Measurements from ENCODE around the gene CCDC88B. TPM values are rescaled to one million over a fixed set of nuclear protein-coding genes. Genes with fewer than 3 reads are reported as not detected.

The CCDC88B gene
- total RNA-seq, 1 experiment from 2014 or later: 7.6 TPM

DNA sequence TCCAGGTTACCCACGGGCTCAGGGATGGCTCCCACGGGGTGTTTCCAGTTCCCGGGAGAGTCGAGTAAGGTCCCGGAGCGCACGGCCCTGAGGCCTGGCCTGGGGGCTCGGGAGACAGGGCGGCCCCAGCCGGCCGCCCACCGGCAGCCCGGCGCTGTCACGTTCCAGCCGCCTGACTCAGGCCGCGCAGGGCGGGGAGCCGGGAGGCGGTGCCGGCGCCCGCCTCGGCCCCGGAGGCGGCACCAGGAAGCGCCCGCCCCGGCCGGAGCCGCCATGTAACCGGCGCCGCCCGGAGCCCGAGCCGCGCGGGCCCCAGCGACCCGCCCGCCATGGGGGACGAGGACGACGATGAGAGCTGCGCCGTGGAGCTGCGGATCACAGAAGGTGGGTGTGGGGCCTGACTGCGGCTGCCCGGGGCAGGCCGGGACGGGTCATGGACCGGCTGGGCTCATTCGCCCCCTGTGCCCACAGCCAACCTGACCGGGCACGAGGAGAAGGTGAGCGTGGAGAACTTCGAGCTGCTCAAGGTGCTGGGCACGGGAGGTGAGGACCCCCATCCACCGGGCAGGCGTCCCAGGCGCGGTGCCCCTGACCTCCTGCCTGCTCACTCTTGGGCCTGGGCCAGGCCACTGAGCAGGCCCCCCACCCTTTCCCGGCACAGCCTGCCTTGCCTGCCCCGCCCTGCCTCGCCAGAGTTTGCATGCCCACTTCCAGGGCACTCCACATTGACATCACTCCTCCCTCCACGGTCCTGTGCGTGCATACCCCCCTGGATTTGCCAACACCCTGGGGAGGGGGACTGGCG is 19.1 kb downstream of the CCDC88B start, which contains the start of gene RPS6KA4:
RPS6KA4 (plus strand) TSS at position 256 of the 805 bp plus-strand sequence; CDS start at position 330, 74 bp downstream.
- BruUV-seq (replicated peaks): TSS peak; percentile 46
- DNase-seq: peak; percentile 78
- Mint-ChIP-seq H3K9me3 (ENCODE audit: low read depth, unreplicated experiment) (no peaks in the 10 kb centered on the region), H3K4me1 (ENCODE audit: low read depth, unreplicated experiment) (peaks cover 35% of the 10 kb centered on the region), H3K36me3 (ENCODE audit: insufficient read depth, unreplicated experiment) (peaks cover 49% of the 10 kb centered on the region), H3K27me3 (ENCODE audit: unreplicated experiment) (no peaks in the 10 kb centered on the region), H3K27ac (ENCODE audit: unreplicated experiment) (peak within 1 kb of the TSS; percentile 36), H3K4me3 (ENCODE audit: low read depth, unreplicated experiment) (peak within 1 kb of the TSS; percentile 80)
- intact Hi-C loops (cut with micrococcal nuclease; ENCODE audit: unreplicated experiment): loop anchor here (5.0 kb wide), 1 partner anchor 293 kb away; no protein-coding TSS in a partner anchor
- CTCF ChIA-PET: interaction anchor here (1.3 to 2.9 kb wide), 3 partner anchors 27 to 88 kb away, joined by 4 to 16 read pairs (median 4); partner anchors contain the start of genes PRDX5 and TRMT112
- TF ChIP-seq, protein P1, sequence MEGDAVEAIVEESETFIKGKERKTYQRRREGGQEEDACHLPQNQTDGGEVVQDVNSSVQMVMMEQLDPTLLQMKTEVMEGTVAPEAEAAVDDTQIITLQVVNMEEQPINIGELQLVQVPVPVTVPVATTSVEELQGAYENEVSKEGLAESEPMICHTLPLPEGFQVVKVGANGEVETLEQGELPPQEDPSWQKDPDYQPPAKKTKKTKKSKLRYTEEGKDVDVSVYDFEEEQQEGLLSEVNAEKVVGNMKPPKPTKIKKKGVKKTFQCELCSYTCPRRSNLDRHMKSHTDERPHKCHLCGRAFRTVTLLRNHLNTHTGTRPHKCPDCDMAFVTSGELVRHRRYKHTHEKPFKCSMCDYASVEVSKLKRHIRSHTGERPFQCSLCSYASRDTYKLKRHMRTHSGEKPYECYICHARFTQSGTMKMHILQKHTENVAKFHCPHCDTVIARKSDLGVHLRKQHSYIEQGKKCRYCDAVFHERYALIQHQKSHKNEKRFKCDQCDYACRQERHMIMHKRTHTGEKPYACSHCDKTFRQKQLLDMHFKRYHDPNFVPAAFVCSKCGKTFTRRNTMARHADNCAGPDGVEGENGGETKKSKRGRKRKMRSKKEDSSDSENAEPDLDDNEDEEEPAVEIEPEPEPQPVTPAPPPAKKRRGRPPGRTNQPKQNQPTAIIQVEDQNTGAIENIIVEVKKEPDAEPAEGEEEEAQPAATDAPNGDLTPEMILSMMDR (IDR thresholded peaks at IDR 0.05; ENCODE audit: unreplicated experiment): no peak

DNA sequence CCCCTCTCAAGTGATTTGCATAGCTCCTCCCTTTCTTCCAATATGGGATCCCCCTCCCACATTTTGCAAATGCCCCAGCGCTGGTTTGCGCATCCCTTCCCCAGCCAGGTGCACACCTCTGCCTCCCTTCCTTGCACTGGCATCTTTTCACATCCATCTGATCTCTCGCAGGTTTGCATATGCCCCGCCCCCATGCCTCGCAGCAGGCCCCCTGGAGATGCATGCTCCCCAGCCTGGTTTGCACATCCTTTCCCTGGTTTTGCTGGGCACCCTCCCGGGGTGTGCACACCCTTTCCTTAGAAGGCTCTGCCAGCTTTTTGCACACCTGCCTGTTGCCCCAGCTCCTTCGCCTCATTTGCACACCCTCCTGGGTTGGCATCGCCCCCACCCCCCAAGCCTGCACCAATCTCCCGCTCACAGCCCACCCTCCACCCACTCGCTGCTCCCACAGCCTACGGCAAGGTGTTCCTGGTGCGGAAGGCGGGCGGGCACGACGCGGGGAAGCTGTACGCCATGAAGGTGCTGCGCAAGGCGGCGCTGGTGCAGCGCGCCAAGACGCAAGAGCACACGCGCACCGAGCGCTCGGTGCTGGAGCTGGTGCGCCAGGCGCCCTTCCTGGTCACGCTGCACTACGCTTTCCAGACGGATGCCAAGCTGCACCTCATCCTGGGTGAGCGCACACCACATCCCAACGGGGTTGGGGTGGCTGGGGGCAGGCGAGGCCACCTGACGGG is 19.9 kb downstream of the CCDC88B start:
- H3K4me3 Mint-ChIP-seq (ENCODE audit: low read depth, unreplicated experiment): peak overlapping the region; percentile 80
- TF ChIP-seq, protein P1 (IDR thresholded peaks at IDR 0.05; ENCODE audit: unreplicated experiment): no peak
- H3K27me3 Mint-ChIP-seq (ENCODE audit: unreplicated experiment): no peaks in the 10 kb centered on the region
- CTCF ChIA-PET: no interaction called here
- H3K27ac Mint-ChIP-seq (ENCODE audit: unreplicated experiment): peak overlapping the region; percentile 36
- no peaks in the 10 kb centered on the region for H3K9me3 Mint-ChIP-seq (ENCODE audit: low read depth, unreplicated experiment)
- peaks cover 57% of the 10 kb centered on the region for H3K36me3 Mint-ChIP-seq (ENCODE audit: insufficient read depth, unreplicated experiment)
- H3K4me1 Mint-ChIP-seq (ENCODE audit: low read depth, unreplicated experiment): peaks cover 35% of the 10 kb centered on the region
- no TSS peak for BruUV-seq (replicated peaks)
- intact Hi-C loops (cut with micrococcal nuclease; ENCODE audit: unreplicated experiment): loop anchor here (5.0 kb wide), 1 partner anchor 292 kb away; no protein-coding TSS in a partner anchor
- no peak for DNase-seq

DNA sequence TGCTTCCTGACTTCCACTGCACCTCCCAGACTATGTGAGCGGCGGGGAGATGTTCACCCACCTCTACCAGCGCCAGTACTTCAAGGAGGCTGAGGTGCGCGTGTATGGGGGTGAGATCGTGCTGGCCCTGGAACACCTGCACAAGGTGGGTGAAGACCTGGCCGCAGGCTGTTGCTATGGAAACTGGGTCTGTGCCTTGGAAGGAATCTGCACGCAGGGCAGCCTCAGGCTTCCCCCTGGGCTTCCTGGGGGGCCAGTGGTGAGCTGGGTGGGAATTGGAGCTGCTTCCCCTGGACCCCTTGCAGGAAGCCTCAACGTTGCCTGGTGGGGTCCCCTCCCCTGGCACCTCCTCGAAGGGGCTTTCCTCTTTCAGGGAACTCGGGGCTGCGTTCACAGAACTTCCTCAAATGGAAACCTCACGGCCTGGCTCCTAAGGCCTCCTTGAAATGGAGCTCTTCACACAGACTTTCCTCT is 20.5 kb downstream of the CCDC88B start:
- no peaks in the 10 kb centered on the region for H3K27me3 Mint-ChIP-seq (ENCODE audit: unreplicated experiment)
- no TSS peak for BruUV-seq (replicated peaks)
- intact Hi-C loops (cut with micrococcal nuclease; ENCODE audit: unreplicated experiment): no loop called here
- no peak for DNase-seq
- CTCF ChIA-PET: no interaction called here
- no peak overlapping the region for H3K27ac Mint-ChIP-seq (ENCODE audit: unreplicated experiment)
- H3K4me1 Mint-ChIP-seq (ENCODE audit: low read depth, unreplicated experiment): peaks cover 35% of the 10 kb centered on the region
- TF ChIP-seq, protein P1 (IDR thresholded peaks at IDR 0.05; ENCODE audit: unreplicated experiment): no peak
- peak overlapping the region; percentile 80 for H3K4me3 Mint-ChIP-seq (ENCODE audit: low read depth, unreplicated experiment)
- peaks cover 57% of the 10 kb centered on the region for H3K36me3 Mint-ChIP-seq (ENCODE audit: insufficient read depth, unreplicated experiment)
- no peaks in the 10 kb centered on the region for H3K9me3 Mint-ChIP-seq (ENCODE audit: low read depth, unreplicated experiment)

DNA sequence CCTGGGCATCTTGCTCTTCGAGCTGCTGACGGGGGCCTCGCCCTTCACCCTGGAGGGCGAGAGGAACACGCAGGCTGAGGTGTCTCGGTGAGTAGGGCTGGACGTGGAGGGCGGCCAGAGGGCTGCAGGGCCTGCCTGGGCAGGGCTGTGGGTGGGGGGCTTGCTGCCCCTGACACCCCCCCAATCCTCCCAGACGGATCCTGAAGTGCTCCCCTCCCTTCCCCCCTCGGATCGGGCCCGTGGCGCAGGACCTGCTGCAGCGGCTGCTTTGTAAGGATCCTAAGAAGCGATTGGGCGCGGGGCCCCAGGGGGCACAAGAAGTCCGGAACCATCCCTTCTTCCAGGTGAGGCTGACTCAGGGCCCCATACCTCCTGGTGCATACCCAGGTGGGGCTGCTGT is 21.7 kb downstream of the CCDC88B start:
- H3K4me3 Mint-ChIP-seq (ENCODE audit: low read depth, unreplicated experiment): no peak overlapping the region
- no TSS peak for BruUV-seq (replicated peaks)
- H3K9me3 Mint-ChIP-seq (ENCODE audit: low read depth, unreplicated experiment): no peaks in the 10 kb centered on the region
- peaks cover 69% of the 10 kb centered on the region for H3K36me3 Mint-ChIP-seq (ENCODE audit: insufficient read depth, unreplicated experiment)
- no peak overlapping the region for H3K27ac Mint-ChIP-seq (ENCODE audit: unreplicated experiment)
- intact Hi-C loops (cut with micrococcal nuclease; ENCODE audit: unreplicated experiment): no loop called here
- peaks cover 35% of the 10 kb centered on the region for H3K4me1 Mint-ChIP-seq (ENCODE audit: low read depth, unreplicated experiment)
- no peak for DNase-seq
- CTCF ChIA-PET: no interaction called here
- no peaks in the 10 kb centered on the region for H3K27me3 Mint-ChIP-seq (ENCODE audit: unreplicated experiment)
- TF ChIP-seq, protein P1 (IDR thresholded peaks at IDR 0.05; ENCODE audit: unreplicated experiment): no peak

Measured in Calu3 (cell line).